ENCODE results near the gene ARHGAP23.
"Not testable (repeated sequence)": the region's sequence is repeated elsewhere in the genome, so short reads cannot be mapped to it uniquely, and the experiment has no call there.

The ARHGAP23 gene

GRCh38 chr17:38463451-38463858 lies 35.2 kb downstream of the ARHGAP23 start:
- DNase-seq, result no peak

- DNase-seq, result peak; percentile 86
These were observed 36.0 kb downstream of the ARHGAP23 start for GRCh38 chr17:38464251-38464722.

- peak; percentile 96 for DNase-seq
These were observed 36.6 kb downstream of the ARHGAP23 start for GRCh38 chr17:38464723-38465390.

GRCh38 chr17:38465391-38466345 lies 37.4 kb downstream of the ARHGAP23 start:
- DNase-seq, result peak; percentile 74

GRCh38 chr17:38466346-38467315 lies 38.4 kb downstream of the ARHGAP23 start:
- DNase-seq, result no peak

- no peak for DNase-seq
These were observed 39.2 kb downstream of the ARHGAP23 start for GRCh38 chr17:38467491-38467890.

- no peak for DNase-seq
These were observed 41.6 kb downstream of the ARHGAP23 start for GRCh38 chr17:38469875-38470274.

- not testable (repeated sequence) for DNase-seq
These were observed 43.0 kb downstream of the ARHGAP23 start for GRCh38 chr17:38471253-38471652.

- not testable (repeated sequence) for DNase-seq
These were observed 46.4 kb downstream of the ARHGAP23 start for GRCh38 chr17:38474666-38475065.

- DNase-seq, result no peak
These were observed 48.3 kb downstream of the ARHGAP23 start for GRCh38 chr17:38476549-38476948.

GRCh38 chr17:38477417-38477816 lies 49.2 kb downstream of the ARHGAP23 start:
- DNase-seq, result not testable (repeated sequence)

- DNase-seq, result not testable (repeated sequence)
These were observed 49.7 kb downstream of the ARHGAP23 start for GRCh38 chr17:38477951-38478350.

- DNase-seq, result not testable (repeated sequence)
These were observed 50.4 kb downstream of the ARHGAP23 start for GRCh38 chr17:38478667-38479066.

GRCh38 chr17:38482039-38482699 lies 53.9 kb downstream of the ARHGAP23 start:
- not testable (repeated sequence) for DNase-seq

- DNase-seq, result not testable (repeated sequence)
These were observed 54.4 kb downstream of the ARHGAP23 start for GRCh38 chr17:38482700-38483043.

GRCh38 chr17:38484242-38485145 lies 56.2 kb downstream of the ARHGAP23 start:
- DNase-seq, result peak; percentile 82

- no peak for DNase-seq
These were observed 56.8 kb downstream of the ARHGAP23 start for GRCh38 chr17:38485146-38485468.

GRCh38 chr17:38485681-38486298 lies 57.5 kb downstream of the ARHGAP23 start:
- DNase-seq, result not testable (repeated sequence)

GRCh38 chr17:38489774-38490173 lies 61.5 kb downstream of the ARHGAP23 start:
- DNase-seq, result not testable (repeated sequence)

- not testable (repeated sequence) for DNase-seq
These were observed 63.2 kb downstream of the ARHGAP23 start for GRCh38 chr17:38491346-38492066.

All from femur (tissue), 1 donor.